AML-193 (cell line): Measurements from ENCODE around the gene TMEM225B.
"Not testable (repeated sequence)": the region's sequence is repeated elsewhere in the genome, so short reads cannot be mapped to it uniquely, and the experiment has no call there.

Experiments
- DNase-seq, 2 experiments: peaks; one replicate each; lab custom pipeline; 2025; lab: John Stamatoyannopoulos, UW

The TMEM225B gene

GRCh38 chr7:99579281-99579955 is 18.6 kb upstream of the TMEM225B start:
- no peak for DNase-seq

DNA sequence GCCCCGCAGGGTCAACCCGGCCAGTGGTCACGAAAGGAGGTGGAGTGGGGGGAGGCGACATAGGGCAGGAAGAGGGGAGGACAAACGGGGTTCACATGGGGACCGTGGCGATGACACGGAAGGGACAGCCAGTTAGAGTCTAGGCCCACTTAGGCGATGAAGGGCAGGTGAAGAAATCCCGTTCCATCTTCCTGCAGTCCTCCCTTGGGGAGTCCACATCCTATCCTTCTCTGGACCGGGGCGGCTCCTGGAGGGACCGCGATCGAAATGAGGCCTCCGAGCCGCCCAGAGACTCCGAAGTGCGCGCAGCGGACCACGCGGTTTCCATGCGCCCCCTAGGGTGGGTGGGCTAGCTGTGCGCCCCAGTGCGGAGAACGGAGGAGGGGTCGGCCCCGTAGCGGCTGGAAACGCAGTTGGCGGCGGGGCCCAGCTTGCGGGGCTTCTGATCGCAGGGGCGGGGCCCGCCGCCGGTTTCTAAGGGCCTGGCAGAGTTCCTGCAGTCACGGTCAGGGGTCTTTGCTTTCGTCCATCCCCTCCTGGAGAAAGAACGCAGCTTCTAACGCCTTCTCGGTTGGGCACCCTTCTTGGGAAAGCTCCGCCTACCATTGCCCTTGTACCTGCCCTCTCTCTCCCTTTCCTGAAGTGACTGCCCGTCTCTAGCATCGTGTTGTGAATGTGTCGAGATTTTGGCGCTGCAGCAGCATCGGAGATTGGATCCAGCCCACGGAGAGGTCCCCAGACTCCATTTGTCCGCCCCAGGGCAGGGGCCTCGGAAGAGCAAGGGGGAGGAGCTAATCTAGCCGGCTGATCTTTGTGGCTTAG is 17.9 kb upstream of the TMEM225B start:
- no peak for DNase-seq

GRCh38 chr7:99580778-99581332 is 17.2 kb upstream of the TMEM225B start:
- not testable (repeated sequence) for DNase-seq

- no peak for DNase-seq
These were observed 9.2 kb upstream of the TMEM225B start for GRCh38 chr7:99588868-99589267.

GRCh38 chr7:99594948-99595745 is 2.9 kb upstream of the TMEM225B start:
- DNase-seq: no peak

DNA sequence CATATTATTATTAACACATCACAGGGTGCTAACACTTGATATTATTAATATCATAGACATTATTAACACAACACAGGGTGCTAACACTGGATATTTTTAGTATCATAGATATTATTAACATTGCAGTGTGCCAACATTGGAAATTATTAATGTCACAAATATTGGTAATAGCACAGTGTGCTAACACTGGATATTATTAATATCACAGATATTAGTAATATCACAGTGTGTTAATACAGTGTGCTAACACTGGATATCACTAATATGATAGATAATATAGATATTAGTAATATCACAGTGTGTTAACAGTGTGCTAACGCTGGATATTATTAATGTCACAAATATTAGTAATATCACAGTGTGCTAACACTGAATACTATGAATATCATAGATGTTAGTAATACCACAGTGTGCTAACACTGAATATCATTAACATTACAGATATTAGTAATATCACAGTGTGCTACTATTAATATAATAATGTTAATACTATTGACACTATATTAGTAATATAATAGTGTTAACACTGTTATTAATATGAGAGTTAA is 1.6 kb upstream of the TMEM225B start:
- no peak for DNase-seq

DNA sequence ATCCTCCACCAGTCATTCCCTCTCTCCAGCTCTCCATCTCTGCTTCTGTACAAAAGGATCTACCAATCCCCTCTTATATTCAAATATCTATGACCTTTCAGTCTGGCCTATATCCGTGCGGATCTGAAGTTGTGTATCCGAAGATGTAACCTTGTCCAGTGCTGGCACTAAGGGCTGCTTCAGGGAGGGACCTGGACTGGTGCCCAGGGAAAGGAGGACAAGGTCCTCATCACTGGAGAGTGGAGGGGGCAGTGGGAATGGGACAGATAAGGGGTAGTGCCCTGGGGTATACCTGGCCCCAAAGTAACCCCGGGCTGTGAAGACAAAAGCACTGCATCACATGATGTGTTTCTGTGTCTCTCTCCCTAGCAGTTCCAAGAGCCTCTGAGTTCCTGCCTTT is 1.8 kb downstream of the TMEM225B start:
- DNase-seq: no peak

- no peak for DNase-seq
These were observed 3.7 kb downstream of the TMEM225B start for GRCh38 chr7:99601656-99602310.

DNA sequence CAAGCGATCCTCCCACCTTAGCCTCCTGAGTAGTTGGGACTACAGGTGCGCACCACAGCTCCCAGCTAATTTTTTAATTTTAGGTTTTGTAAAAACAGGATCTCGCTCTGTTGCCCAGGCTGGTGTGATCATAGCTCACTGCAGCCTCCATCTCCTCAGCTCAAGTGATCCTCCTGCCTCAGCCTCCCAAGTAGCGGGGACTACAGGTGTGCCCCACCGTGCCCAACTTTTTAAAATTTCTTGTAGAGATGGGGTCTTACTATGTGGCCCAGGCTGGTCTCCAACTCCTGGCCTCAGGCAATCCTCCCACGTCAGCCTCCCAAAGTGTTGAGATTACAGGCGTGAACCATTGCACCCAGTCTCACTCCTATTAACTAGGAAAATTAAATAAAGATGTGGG is 7.5 kb downstream of the TMEM225B start:
- DNase-seq: no peak

DNA sequence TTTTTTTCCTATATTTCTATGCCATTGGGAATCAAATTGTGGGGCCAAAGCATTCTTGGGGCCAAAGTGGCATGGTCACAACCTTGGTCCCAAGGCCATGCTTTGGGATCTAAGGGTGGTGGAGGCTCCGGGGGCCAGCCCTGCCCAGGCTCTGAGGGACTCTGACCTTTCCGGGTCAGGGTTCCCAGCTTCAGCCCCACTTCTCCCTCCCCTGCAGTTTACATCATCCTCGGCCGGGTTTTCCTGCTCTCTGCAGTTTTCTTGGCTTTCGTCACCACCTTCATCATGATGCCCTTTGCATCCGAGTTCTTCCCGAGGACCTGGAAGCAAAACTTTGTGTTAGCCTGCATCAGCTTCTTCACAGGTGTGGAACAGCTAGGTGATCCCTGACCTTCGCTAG is 8.5 kb downstream of the TMEM225B start:
- DNase-seq: no peak

- DNase-seq: no peak
These were observed 9.5 kb downstream of the TMEM225B start for GRCh38 chr7:99607548-99607947.

DNA sequence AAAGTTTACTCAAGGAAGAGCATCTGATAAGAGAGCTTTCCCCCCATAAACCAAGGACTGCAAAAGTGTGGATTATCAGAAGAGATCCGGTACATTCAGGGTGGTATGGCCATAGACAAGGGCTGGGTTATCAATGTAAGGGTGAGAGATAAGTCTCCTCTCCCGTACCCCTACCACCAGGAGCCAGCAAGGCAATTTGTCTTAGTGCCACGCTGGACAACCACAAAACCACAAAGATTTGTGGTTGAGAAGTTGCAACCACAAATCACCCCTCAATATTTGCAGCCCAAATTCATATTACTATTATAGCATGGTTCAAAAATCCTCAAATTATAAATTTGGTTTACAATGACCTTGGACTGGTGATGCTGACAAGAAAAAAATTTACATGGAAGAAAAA is 16.4 kb downstream of the TMEM225B start:
- no peak for DNase-seq

GRCh38 chr7:99615989-99616358 is 17.9 kb downstream of the TMEM225B start:
- DNase-seq: no peak

GRCh38 chr7:99616359-99617191 is 18.5 kb downstream of the TMEM225B start, which contains the start of gene ZSCAN25:
ZSCAN25 (plus strand) TSS chr7:99616946; CDS start chr7:99619607, 2,661 bp downstream.
- peak; percentile 84 for DNase-seq

GRCh38 chr7:99617192-99617781 is 19.2 kb downstream of the TMEM225B start:
- DNase-seq: no peak

DNA sequence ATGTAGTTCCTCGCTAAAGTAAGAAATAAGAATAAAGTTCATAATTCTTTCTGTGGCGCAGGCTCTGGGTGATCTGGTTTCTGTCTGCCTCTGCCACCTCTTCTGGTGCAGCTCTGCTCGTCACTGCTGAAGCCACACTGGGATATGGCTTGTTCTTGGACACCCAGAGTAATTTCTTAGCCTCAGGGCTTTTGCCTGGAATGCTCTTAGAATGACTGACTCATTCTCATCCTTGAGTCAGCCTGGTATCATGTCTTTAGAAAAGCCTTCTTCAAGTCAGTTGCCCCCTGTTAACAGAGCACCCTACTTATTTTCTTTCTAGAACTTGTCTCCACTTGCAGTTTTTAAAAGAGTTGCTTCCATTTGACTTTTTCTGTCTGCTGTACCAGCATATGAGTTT is 20.7 kb downstream of the TMEM225B start:
- DNase-seq: no peak

GRCh38 chr7:99619571-99620130 is 21.6 kb downstream of the TMEM225B start:
- DNase-seq: no peak

- no peak for DNase-seq
These were observed 23.2 kb downstream of the TMEM225B start for GRCh38 chr7:99621271-99621670.

GRCh38 chr7:99622596-99622995 is 24.5 kb downstream of the TMEM225B start:
- no peak for DNase-seq
